Cardiac muscle cell (in vitro differentiated cells and primary cell): Measurements from ENCODE around the gene RAB19. TPM values are rescaled to one million over a fixed set of nuclear protein-coding genes. Genes with fewer than 3 reads are reported as not detected.

Source experiments
- DNase-seq, 2 donors: peaks; one replicate each; pipeline versions ENCODE4 v3.0.0 to v3.0.0-alpha.2; 2010 to 2017; ENCODE audit warnings: low read depth in 1 of 2, low spot score in 1 of 2
- H3K27ac ChIP-seq: fragments of 200-600 bp; sonication (generic); 2 replicates; pipeline ENCODE4 v1.5.1; 2016
- H3K27me3 ChIP-seq: fragments of 200-600 bp; sonication (generic); 2 replicates; pipeline ENCODE4 v1.6.0; 2016; ENCODE audit warnings: control low read depth
- H3K36me3 ChIP-seq: fragments of 200-600 bp; sonication (generic); 2 replicates; pipeline ENCODE4 v1.5.1; 2016; ENCODE audit warnings: control low read depth
- H3K4me1 ChIP-seq: fragments of 200-600 bp; sonication (generic); 2 replicates; pipeline ENCODE4 v1.8.1; 2017; ENCODE audit warnings: low read depth, mild to moderate bottlenecking, mixed run types
- H3K4me3 ChIP-seq: fragments of 200-600 bp; sonication (generic); 2 replicates; pipeline ENCODE4 v1.5.1; 2016; ENCODE audit warnings: mild to moderate bottlenecking
- H3K9me3 ChIP-seq: fragments of 200-600 bp; sonication (generic); 2 replicates; pipeline ENCODE4 v1.5.1; 2017; ENCODE audit warnings: low read depth, mild to moderate bottlenecking, control low read depth
- CTCF ChIP-seq: IDR thresholded peaks from 2 replicates; pipeline ENCODE4 v1.5.1; 2012; ENCODE audit warnings: low read depth, mild to moderate bottlenecking, low read length
- polyA plus RNA-seq: library from polyadenylated mRNA; unstranded; fragments of >200 nt; fragmentation: Nextera tagmentation; extraction: Ambion mirVana; gene quantifications from 2 replicates; pipeline ENCODE4 v1.2.1, GENCODE V29; 2016
- total RNA-seq: library from RNA; depleted of rRNA; stranded (reverse); fragments of >200 nt; gene quantifications from 2 replicates; pipeline ENCODE4 v1.2.3, GENCODE V29; 2016

The RAB19 gene
- total and polyA plus RNA-seq, 2 experiments from 2014 or later: 0.39 to 2.0 TPM

DNA sequence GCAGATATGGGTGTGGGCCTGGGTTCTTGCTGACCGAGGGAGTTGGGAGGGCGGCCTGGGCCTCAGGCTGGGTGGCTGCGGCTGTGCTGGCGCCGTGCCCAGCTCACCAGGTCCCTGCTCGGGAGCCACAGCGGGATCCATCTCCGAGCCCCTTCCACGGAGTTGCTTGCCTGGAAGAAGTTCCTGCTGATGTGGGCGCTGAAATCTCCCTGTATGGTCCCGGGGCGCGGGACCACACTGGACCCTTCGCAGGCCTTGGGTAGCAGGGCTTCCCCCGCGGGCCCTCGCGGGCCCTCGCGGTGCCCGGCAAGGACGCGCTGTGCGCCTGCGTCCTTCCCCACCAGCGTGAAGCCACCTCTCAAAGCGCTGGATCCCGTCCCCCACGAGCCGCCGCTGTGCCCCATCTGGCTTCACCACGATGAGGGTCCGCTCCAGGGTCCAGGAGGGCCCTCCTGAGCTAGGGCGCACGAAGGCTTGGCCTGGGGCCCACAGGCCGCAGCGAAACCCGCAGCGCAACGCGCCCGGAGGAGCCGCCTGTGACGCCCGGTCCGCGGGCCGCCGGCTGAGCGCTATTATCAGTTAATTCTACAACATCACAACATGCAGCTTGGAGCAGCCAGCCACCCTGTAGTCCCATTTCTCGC is 31.5 kb downstream of the RAB19 start:
- no peak for TF ChIP-seq CTCF
- no peaks in the 10 kb centered on the region for H3K4me1 ChIP-seq
- no peaks in the 10 kb centered on the region for H3K27me3 ChIP-seq
- H3K27ac ChIP-seq: no peak overlapping the region
- H3K4me3 ChIP-seq: no peak overlapping the region
- no peaks in the 10 kb centered on the region for H3K9me3 ChIP-seq
- H3K36me3 ChIP-seq: no peaks in the 10 kb centered on the region
- peak in 1 of 2 donors; percentile 38 for DNase-seq

DNA sequence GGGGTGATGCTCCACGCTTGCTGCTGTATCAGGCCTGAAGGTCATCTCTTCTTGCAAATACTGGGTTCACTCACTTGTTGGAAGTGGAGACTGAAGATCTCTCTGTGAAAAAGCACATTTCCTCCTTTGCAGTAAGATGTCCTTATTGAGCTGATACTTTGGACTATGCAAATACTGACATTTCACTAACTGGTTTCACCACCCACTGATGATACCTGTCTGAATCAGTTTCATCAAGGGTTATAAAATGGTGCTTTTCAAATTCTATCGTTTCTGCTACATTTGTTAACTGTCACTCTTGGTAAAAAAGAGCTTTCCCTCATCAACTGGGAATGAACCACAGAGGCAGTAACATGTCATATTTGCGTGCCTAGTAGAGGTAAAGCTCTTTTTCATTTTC is 35.5 kb downstream of the RAB19 start:
- Histone ChIP-seq H3K4me1 (no peaks in the 10 kb centered on the region), H3K4me3 (no peak overlapping the region)
- TF ChIP-seq CTCF: no peak

DNA sequence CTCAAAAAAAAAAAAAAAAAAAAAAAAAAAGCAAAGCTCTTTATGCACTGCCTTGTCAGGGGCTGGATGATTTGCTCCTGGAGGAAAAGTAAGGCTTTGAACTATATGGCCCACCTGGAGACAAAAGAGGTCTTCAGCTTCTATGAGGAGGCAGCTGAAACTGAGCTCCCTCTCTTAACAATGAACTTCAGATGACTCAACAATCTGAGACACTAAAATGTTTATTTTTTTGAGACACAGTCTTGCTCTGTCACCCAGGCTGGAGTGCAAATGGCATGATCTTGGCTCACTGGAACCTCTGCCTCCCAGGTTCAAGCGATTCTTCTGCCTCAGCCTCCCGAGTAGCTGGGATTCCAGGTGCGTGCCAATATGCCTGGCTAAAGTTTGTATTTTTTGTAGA is 36.7 kb downstream of the RAB19 start:
- Histone ChIP-seq H3K27me3 (no peaks in the 10 kb centered on the region), H3K4me3 (no peak overlapping the region), H3K4me1 (no peaks in the 10 kb centered on the region), H3K36me3 (no peaks in the 10 kb centered on the region), H3K27ac (no peak overlapping the region), H3K9me3 (no peaks in the 10 kb centered on the region)
- DNase-seq: no peak
- TF ChIP-seq CTCF: no peak

More for the DNA sequence above, 35.5 kb downstream of the RAB19 start:
- Histone ChIP-seq H3K27me3 (no peaks in the 10 kb centered on the region), H3K36me3 (no peaks in the 10 kb centered on the region), H3K9me3 (no peaks in the 10 kb centered on the region), H3K27ac (no peak overlapping the region)
- DNase-seq: no peak

DNA sequence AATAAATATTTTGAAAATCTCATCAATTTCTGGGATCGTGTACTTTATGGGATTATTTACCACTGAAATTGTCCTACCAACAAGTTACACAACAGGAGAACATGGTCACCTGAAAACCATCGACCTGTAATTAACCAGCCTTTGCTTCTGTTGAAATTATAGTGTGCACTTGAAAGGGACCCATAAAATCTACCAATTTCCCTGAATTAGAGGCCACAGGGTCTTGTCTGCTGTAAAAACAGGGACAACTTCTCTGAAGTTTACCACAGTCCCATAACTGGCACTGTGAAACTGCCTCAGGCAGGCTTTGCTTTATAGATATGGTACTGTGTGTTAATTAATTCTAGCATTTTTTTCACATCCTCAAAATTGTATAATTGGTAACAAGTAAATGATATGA is 37.7 kb downstream of the RAB19 start:
- no peak overlapping the region for H3K4me3 ChIP-seq
- H3K4me1 ChIP-seq: no peaks in the 10 kb centered on the region
- TF ChIP-seq CTCF: no peak
- no peaks in the 10 kb centered on the region for H3K36me3 ChIP-seq
- no peak for DNase-seq
- no peaks in the 10 kb centered on the region for H3K9me3 ChIP-seq
- H3K27ac ChIP-seq: no peak overlapping the region
- no peaks in the 10 kb centered on the region for H3K27me3 ChIP-seq

- no peak overlapping the region for H3K27ac ChIP-seq
- no peaks in the 10 kb centered on the region for H3K36me3 ChIP-seq
- DNase-seq: no peak
- no peaks in the 10 kb centered on the region for H3K4me1 ChIP-seq
- H3K9me3 ChIP-seq: no peaks in the 10 kb centered on the region
- no peak for TF ChIP-seq CTCF
- no peak overlapping the region for H3K4me3 ChIP-seq
- H3K27me3 ChIP-seq: no peaks in the 10 kb centered on the region
Measured at GRCh38 chr7:140446467-140446866, 42.6 kb downstream of the RAB19 start.

- Histone ChIP-seq H3K4me1 (no peaks in the 10 kb centered on the region), H3K27ac (no peak overlapping the region), H3K36me3 (no peaks in the 10 kb centered on the region), H3K9me3 (no peaks in the 10 kb centered on the region), H3K4me3 (no peak overlapping the region), H3K27me3 (no peaks in the 10 kb centered on the region)
- no peak for TF ChIP-seq CTCF
- DNase-seq: no peak
Measured at GRCh38 chr7:140447841-140448240, 44.0 kb downstream of the RAB19 start.
